HCEC 1CT (cell line): Measurements from ENCODE around the gene OR51B2.
"Not testable (repeated sequence)": the region's sequence is repeated elsewhere in the genome, so short reads cannot be mapped to it uniquely, and the experiment has no call there.

Experiments
- DNase-seq: peaks from one replicate; pipeline ENCODE4 v3.0.0-alpha.2; 2017

Gene OR51B2, protein sequence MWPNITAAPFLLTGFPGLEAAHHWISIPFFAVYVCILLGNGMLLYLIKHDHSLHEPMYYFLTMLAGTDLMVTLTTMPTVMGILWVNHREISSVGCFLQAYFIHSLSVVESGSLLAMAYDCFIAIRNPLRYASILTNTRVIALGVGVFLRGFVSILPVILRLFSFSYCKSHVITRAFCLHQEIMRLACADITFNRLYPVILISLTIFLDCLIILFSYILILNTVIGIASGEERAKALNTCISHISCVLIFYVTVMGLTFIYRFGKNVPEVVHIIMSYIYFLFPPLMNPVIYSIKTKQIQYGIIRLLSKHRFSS

DNA sequence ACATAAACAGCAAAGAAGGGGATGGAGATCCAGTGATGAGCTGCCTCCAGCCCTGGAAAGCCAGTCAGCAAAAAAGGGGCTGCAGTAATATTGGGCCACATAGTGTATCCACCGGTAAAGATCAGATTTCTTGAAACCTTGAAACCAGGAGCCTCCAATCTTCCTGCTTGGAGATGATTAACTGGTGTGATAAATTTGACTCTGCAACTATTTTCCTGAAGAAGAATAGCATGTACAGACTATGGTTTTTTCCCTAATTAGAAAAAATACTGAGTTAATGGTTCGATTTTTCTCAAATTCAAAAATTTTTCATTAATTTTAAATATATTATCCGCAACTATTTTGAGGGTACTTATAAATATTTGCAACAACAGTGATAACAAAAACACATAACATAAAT, at the start of gene OR51B2:
Gene OR51B2 (minus strand): TSS at position 101 of the 400 bp plus-strand sequence. CDS start 0 bp downstream, at position 101.
- no peak for DNase-seq

DNA sequence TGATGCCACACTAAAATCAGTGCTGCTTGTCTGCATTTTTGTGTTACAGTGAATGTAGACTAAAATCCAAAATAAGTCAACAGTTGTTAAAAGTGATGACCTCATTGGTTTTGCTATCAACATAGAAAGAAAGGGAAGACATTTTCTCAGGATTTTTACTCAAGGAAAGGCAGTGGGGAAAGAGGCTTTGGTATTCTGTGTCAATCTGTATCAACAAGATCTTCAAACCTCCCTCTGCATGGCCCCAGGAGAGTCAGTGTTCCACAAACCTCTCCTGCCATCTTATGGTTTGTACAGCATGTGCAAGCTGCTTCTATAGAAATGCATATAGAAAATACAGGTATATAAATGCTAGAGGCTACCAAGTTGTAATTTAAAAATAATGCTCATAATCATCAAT, 45.7 kb upstream of the OR51B2 start:
- DNase-seq = peak; percentile 62

DNA sequence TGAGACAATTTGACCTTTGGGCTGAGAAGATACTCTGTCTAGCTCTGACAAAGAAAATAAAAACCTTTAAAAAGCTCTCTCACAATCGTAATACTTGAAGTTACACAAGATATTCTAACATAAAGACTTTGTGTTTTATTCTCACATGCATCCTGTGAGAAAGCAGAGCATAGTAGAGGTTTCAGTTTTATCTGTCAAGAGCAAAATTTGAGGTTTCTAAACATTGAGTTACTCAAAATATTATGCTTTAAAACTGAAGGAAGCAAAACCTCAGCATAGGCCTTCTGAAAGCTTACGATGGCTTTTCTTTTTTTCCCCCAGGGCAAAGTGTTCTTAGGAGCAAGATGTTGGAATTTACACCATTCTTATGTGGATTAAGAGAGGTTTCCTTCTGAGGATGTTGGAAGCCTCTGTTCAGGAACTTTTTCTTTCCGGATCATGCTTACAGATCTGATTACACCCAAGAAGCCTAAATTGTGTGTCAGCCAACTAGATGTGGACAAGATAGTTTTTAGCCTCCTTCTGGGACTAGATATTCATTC, 44.5 kb upstream of the OR51B2 start:
- DNase-seq = no peak

DNA sequence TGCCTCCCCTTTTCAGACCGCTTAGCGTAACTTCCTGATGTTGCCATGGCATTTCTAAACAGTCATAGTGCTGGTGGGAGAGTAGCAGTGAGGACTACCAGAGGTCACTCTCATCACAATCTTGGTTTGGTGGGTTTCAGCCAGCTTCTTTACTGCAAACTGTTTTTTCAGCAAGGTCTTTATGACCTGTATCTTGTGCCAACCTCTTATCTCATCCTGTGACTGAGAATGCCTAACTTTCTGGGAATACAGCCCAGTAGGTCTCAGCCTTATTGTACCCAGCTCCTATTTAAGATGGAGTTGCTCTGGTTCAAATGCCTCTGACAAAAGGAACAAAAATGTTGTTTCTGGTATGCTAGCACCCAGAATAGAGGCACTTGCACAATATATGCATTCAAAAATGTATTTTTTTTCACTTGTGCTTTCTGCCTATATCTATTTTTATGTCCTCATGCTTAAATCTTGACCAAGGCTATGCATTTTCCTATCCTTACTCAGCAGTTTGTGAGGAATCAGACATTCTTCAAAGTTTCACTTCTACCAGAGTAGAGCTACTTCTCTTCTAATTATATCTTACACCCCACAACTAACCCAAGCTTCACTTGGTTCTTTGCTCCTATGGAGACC, 43.5 kb upstream of the OR51B2 start:
- peak; percentile 81 for DNase-seq

DNA sequence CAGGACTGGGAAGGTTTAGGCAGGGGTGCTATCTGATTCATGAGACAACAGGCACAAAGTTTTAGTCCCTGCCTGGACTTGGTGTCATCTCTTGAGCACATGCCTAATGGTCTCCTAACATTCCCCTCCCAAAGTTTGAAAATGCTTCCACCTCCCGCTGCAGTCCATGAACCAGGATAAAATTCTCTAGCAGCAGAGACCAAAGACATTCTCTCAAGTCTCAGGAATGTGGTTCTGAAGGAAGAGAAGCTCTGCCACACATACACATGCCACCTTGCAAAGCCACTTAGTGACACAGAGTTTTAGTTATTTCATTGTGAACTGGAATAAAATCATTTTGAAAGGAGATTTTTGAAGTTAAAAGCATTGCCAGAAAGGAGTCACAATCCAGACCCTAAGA, 42.8 kb upstream of the OR51B2 start:
- DNase-seq = no peak

DNA sequence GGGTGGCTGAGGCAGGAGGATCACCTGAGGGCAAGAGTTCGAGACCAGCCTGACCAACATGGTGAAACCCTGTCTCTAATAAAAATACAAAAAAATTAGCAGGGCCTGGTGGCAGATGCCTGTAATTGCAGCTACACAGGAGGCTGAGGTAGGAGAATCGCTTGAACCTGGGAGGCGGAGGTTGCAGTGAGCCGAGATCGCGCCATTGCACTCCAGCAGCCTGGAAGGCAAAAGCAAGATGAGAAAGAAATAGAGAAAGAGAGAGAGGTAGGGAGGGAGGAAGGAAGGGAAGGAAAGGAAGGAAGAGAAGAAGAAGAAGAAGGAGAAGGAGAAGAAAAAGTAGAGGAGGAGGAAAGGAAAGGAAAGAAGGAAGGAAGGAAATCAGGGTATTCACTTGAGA, 42.3 kb upstream of the OR51B2 start:
- not testable (repeated sequence) for DNase-seq

DNA sequence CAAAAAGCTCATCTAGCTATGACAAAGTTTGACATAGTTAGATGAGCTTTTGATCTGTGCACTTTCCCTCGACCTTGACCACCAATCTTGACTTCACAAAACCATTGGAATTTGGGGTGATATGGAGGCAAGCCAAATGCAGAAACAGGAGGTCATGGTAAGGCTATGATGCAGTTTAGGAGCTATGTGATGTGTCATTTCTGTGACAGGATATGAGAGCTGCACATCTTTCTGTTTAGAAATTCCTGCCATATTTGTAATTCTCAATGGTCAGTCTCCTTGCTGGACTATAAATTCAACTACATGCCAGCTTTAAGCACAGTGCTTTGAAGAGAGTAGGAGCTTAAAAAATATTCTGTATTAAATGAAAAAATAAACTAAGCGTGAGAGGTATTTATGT, 40.1 kb upstream of the OR51B2 start:
- peak; percentile 96 for DNase-seq

DNA sequence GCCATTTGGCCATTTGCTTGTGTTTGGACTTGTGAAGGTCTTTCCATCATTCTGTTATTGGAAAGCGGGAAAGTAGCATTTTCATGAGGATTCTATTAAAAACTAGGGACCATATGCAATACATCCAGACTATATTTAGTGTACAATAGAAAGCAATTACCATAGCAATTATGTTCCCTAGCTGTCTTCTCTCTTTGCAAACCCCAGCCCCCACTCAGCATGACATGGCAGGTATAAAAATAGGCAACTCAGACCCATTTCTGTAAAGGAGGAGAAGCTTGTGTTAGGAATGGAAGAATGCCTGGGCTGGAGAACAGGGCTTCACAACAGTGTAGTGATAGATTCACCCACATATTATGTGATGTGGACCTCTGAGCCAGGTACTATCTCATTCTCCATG, 39.6 kb upstream of the OR51B2 start:
- DNase-seq = no peak

DNA sequence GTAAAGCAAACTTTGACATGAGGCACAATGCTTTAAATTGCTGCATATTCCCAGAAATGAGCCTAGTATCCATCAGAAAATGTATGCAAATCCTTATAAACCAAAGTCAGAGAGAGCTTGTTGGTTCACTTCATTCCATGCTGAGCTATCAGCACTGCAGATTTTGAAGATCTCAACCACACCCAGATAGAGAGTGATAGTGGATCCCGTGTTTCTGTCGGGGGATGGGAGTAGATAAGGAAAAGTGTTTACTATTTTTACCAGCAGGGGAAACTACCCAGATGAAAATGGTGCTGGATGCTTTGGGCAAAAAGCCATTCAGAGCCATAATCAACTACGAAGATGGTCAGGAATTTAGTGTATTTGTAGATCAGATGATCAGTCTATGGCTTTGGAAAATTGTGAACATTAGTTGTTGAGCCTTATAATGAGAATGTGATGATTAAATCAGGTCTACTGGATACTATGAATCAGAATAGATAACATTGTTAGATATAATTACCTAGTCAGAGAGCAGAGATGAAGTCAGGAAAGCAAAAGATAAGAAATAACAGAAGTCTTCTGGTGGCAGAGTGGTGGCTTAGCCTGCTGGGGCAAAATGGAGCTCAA, 38.0 kb upstream of the OR51B2 start:
- no peak for DNase-seq

DNA sequence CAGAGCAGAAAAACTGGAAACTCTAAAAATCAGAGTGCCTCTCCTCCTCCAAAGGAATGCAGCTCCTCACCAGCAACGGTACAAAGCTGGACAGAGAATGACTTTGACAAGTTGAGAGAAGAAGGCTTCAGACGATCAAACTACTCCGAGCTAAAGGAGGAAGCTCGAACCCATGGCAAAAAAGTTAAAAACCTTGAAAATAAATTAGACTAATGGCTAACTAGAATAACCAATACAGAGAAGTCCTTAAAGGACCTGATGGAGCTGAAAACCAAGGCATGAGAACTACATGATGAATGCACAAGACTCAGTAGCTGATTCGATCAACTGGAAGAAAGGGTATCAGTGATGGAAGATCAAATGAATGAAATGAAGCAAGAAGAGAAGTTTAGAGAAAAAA, 31.9 kb upstream of the OR51B2 start:
- not testable (repeated sequence) for DNase-seq

DNA sequence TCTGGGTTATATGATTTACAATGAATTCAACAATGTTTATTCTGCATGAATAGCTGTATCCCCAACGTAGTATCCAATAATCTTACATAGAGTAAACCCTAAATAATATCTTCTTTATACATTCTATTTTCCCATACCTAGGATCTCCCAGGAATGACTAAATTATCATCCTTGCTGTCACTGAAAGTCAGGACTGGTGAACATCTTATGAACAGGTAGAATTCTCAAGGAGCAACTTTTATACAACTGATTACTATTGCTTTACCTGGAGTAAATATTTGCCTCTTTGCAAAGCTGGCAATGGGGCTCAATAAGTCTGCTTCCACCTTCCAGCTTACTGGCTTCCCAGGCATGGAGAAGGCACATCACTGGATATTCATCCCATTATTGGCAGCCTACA, 27.1 kb upstream of the OR51B2 start, which contains the start of gene OR51B6:
Gene OR51B6 (plus strand): TSS at position 301 of the 400 bp plus-strand sequence. CDS start 0 bp downstream, at position 301.
- DNase-seq = no peak

DNA sequence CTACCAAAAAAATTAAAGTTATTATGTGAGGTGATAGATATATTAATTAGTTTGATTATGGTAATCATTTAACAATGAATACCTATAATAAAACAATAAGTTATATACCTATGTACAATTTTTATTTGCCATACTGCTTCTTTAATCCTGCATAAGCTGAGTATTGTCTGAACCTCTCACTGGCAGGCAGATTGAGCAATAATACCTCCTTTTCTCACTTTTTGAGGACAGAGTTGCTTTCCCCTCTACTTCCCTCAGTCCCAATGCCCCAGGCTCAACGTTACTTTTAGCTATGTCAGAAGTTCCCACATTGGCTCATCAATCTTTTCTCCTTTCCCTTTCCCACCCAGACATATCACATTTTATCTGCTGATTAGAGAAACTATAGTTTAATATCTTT, 25.5 kb upstream of the OR51B2 start:
- no peak for DNase-seq

DNA sequence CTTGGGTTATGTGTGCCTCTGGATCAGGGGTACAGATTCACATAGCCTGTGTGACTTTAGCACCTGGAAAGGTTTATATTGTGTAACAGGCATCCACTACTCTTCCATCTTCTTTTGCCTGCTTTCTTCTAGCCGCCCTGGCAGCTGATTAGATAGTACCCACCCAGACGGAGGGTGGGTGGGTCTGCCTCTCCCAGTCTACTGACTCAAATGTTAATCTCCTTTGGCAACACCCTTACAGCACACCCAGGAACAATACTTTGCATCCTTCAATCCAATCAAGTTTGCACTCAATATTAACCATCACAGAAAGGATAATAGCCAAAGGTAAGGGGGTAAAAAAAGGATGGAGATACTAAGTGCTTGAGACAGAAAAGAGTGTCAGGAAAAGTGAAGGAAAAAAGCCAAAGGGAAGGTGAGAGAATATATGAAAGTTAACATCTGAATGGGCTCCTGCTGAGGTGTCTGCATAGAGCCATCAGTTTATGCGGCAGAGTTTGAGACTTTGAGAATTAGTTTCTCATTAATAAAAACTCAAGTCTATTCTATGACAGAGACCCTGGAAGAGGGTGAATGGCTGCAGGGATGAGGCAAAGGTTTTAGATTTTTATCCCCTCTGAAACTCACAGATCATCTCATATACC, 24.6 kb upstream of the OR51B2 start:
- no peak for DNase-seq

DNA sequence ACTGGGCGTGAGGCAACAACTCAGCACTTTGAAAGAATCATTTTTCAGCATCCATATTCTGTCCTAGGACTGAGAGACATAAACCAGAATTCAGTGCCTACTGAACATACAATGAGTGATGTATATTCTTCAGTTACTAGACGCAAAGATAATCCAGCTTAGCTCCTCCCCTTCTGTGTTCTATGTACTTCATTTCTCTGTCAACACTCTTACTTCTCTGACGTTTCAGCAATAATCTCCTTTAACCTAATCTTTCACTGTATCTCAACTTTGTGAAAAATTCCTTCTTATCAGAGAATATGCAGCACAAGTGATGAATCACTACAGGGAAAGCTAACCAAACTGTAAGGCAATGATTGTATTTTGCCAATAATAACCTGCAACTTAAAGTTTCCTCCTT, 21.7 kb upstream of the OR51B2 start:
- no peak for DNase-seq

DNA sequence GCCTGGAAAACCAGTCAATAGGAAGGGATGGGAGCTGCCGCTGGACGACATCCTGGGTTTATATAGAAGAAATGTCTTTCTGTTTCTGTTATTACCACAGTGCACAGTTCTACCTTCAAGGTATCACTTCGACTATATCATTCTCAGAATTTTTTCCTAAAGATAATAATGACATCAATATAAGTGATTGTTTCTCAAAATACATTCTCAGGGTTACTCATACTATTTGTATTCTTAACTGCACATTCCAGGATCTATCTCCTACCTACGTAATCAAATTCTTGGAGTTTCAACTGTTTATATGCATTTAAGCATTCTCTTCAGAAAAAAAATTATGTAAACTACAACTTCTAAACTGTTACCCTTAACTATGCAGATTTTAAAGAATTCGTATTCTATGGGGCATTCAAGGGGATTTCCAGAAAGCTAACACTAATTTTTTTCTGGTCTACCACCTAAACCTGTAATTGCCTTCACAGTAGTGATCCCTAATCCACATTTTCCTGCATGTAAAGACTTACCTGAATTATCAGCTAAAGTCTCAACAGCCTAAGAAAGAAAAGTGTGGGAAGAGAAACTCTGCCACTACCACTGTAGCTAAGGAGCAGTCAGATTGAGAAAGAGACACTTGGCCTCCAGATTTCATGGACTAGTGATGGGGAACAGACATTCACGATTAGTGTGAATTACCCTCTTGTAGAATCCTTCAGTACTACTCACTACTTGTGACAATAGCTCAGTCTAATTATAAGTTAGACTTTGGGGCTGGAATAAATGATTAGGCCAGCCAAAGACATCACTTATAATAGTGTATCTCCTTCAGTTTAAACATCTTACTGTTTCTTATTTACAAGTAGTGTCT, 19.6 kb upstream of the OR51B2 start, which contains the start of gene OR51B5:
Gene OR51B5 (minus strand): TSS at position 51 of the 862 bp plus-strand sequence. CDS start 0 bp downstream, at position 51.
- DNase-seq = peak; percentile 64

DNA sequence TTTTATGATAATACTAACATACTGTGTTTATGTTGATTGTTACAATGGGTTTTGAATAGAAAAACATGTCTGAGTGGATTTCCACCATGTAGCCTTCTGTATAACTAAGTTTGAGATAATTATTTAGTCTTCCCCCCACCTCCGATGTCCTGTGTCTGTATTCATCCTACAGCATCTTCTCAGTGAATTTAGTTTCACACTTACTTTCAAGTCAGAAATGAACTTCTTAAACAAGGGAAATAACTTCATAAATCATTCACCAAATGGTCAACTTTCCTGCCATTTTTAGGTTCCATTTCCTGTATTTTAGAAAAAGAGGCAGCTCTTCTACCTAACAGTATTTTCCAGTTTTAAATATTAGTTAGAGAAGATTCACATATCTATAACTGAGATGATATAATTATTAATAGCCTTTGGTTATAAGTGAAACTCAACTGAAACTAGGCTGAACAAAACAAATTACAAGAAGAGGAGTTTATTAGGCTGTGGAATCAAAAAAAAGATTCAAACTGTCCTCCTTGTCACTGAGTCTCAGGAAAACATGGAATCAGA, 15.8 kb upstream of the OR51B2 start:
- DNase-seq = no peak

DNA sequence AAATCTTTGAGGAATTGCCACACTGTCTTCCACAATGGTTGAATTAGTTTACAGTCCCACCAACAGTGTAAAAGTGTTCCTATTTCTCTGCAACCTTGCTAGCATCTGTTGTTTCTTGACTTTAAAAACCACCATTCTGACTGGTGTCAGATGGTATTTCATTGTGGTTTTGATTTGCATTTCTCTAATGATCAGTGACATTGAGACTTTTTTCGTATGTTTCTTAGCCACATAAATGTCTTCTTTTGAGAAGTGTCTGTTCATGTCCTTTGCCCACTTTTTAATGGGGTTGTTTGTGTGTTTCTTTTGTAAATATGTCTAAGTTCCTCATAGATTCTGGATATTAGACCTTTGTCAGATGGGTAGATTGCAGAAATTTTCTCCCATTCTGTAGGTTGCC, 13.2 kb upstream of the OR51B2 start:
- not testable (repeated sequence) for DNase-seq

DNA sequence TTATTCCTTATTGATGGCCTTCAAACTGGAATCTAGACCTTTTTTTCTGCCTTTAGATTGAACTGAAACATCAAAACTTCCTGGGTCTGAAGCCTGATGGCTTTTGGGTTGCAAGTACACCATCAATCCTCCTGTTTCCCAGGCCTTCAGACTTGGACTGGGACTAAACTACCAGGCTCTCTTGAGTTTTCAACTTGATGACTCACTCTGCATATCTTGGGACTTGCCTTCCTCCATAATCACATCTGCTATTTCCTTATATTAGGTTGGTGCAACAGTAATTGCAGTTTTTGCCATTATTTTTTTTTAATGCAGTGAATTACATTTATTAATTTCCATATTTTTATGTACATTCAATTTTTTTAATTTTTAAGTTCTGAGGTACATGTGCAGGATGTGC, 12.2 kb upstream of the OR51B2 start:
- peak; percentile 33 for DNase-seq

DNA sequence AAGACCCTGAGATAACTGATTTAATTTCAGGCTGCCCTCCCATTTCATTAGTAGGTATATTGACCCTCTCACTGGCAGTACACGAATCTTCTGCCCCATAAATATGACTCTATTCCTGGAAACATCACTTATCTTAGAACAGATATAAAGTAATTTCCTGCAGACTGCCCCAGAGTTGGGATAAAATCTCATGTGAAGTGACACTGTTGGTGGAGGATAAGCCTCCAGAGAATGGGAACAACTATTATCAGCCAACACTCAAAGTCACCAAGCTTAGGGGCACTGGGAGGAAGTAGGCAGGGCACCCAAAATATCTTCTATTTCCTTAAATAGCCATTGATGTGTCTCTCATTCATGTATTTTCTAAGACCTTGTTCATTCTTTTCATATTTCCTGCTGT, 11.1 kb upstream of the OR51B2 start:
- no peak for DNase-seq

DNA sequence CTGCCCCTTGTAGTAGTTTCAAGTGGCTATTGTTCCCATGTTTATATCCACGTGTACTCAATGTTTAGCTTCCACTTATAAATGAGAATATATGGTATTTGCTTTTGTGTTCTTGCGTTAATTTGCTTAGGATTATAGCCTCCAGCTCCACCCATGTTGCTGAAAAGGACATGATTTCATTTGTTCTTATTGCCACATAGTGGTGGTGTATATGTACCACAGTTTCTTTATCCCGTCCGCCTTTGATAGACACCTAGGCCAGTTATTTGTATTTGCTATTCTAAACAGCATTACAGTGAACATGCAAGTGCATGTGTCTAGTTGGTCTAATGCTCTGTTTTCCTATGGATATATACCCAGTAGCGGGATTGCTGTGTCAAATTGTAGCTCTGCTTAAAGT, 6.8 kb downstream of the OR51B2 start:
- DNase-seq = no peak

DNA sequence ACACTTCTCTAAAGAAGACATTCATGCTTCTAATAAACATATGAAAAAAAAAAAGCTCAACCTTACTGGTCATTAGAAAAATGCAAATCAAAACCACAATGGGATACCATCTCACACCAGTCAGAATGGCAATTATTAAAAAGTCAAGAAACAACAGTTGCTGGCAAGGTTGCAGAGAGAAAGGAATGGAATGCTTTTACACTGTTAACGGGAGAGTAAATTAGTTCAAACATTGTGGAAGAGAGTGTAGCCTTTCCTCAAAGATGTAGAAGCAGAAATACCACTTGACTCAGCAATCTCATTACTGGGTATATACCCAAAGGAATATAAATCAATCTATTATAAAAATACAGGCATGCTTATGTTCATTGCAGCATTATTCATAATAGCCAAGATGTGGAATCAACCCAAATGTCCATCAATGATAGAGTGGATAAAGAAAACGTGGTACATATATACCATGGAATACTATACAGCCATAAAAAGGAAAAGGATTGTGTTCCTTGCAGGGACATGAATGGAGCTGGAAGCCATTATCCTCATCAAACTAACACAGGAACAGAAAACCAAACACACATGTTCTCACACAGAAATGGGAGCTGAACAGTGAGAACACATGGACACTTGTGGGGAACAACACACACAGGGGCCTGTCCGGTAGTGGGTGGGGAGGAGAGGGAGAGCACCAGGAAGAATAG, 10.6 kb downstream of the OR51B2 start:
- DNase-seq = not testable (repeated sequence)
